Measurements from ENCODE around the gene KCTD5. TPM values are rescaled to one million over a fixed set of nuclear protein-coding genes. Genes with fewer than 3 reads are reported as not detected.

KCTD5 gene
- total and polyA plus RNA-seq, 2 of the 8 experiments (the other 6 are each of a cell fraction or from before 2014, with no cell fraction given), result 26.6 to 31.8 TPM

- Histone ChIP-seq H3K23me2 (ENCODE audit: low read depth, low read length) (peaks cover 8% of the 10 kb centered on the region; the same call in 1 of the 2 replicates), H3K9ac (replicated peaks in 1 of 4; ENCODE audit: extremely low read depth in 1 of 4, low read depth in 3 of 4, low read length in 3 of 4) (peak overlapping the region in 2 of 4 experiments; percentile 12 to 38; a peak in 1 of 7 replicates), H2BK12ac (ENCODE audit: low read depth, low read length) (no peak overlapping the region), H4K91ac (replicated peaks; ENCODE audit: insufficient read length, low read length) (no peak overlapping the region), H3K4me1 (replicated peaks in 1 of 4; ENCODE audit: control insufficient read depth in 3 of 4, insufficient read depth in 4 of 4, low read length in 3 of 4) (peaks cover 2 to 8% (median 5%) of the 10 kb centered on the region in 4 experiments; a peak in 6 of 7 replicates), H2AFZ (ENCODE audit: low read length) (no peak overlapping the region), H2AK5ac (ENCODE audit: low read depth, low read length) (no peak overlapping the region), H3K4ac (replicated peaks; ENCODE audit: insufficient read length, low read depth, low read length) (no peak overlapping the region), H3K23ac (ENCODE audit: insufficient read length) (no peak overlapping the region), H3K79me1 (ENCODE audit: low read depth, low read length) (peaks cover 5% of the 10 kb centered on the region; the same call in 1 of the 2 replicates), H3K36me3 (ENCODE audit: control insufficient read depth in 2 of 4, insufficient read depth in 4 of 4, low read length in 3 of 4) (peaks cover 21 to 45% (median 37%) of the 10 kb centered on the region in 4 experiments), H3K79me2 (ENCODE audit: control insufficient read depth in 1 of 2, insufficient read depth in 2 of 2, low read length in 2 of 2) (peaks cover 52 to 79% of the 10 kb centered on the region in 2 experiments), H4K8ac (ENCODE audit: extremely low read depth, insufficient read depth, low read length) (no peak overlapping the region), H3K14ac (ENCODE audit: insufficient read length) (no peak overlapping the region), H3K27ac (ENCODE audit: low read depth, low read length) (no peak overlapping the region), H3K18ac (ENCODE audit: extremely low read depth, low read length) (no peak overlapping the region), H2BK20ac (ENCODE audit: low read length) (no peak overlapping the region), H4K20me1 (replicated peaks in 1 of 2; ENCODE audit: control insufficient read depth in 1 of 2, insufficient read depth in 2 of 2, low read length in 2 of 2) (peaks cover 21 to 25% of the 10 kb centered on the region in 2 experiments), H4K5ac (ENCODE audit: insufficient read length, low read depth, low read length) (no peak overlapping the region), H3K56ac (replicated peaks; ENCODE audit: insufficient read length, low read depth, low read length) (no peak overlapping the region), H3K4me3 (ENCODE audit: extremely low read depth in 1 of 4, insufficient read depth in 2 of 4, low read depth in 3 of 4, low read length in 4 of 4) (peak overlapping the region in 3 of 4 experiments; percentile 14 to 89 (median 88); a peak in 5 of 8 replicates), H3K9me3 (ENCODE audit: insufficient read depth in 2 of 2, low read depth in 1 of 2, low read length in 1 of 2) (peaks cover 0 to 2% of the 10 kb centered on the region in 2 experiments; a peak in 1 of 4 replicates), H3K27me3 (replicated peaks in 1 of 4; ENCODE audit: control insufficient read depth in 3 of 4, extremely low read depth in 1 of 4, insufficient read depth in 3 of 4, low read length in 3 of 4) (no peaks in the 10 kb centered on the region), H2BK120ac (replicated peaks; ENCODE audit: low read depth, low read length) (no peak overlapping the region), H2BK5ac (ENCODE audit: low read depth, low read length) (no peak overlapping the region), H3K4me2 (ENCODE audit: insufficient read depth in 1 of 2, low read depth in 2 of 2, low read length in 2 of 2) (peak overlapping the region; percentile 77 to 82), H2BK15ac (ENCODE audit: low read length) (no peak overlapping the region)
- ChIA-PET CTCF (ENCODE audit: partially characterized antibody) (no interaction called here), POLR2A (ENCODE audit: partially characterized antibody) (interaction anchor here (1.1 to 8.3 kb wide), 5 partner anchors 8 to 20 kb away, joined by 3 to 180 read pairs (median 96); partner anchors contain the start of gene ELOB)
- DNase-seq (ENCODE audit: low read depth in 1 of 2, low spot score in 2 of 2) (no peak), FAIRE-seq (no peak)
- TF ChIP-seq POLR2AphosphoS5 (IDR thresholded peaks at IDR 0.05; ENCODE audit: low read depth, low read length) (0 out of 2 replicates have a peak, but pooled peaks have one; percentile 19), TAF7 (optimal IDR thresholded peaks at IDR 0.05; ENCODE audit: borderline replicate concordance, low read depth, low read length) (no peak)
- 67 to 100% methylated on average over 1 to 3 of the region's 3 CpGs for WGBS, 2 experiments (ENCODE audit: extremely low coverage in 1 of 2, insufficient coverage in 1 of 2, insufficient read length in 1 of 2, insufficient replicate concordance in 2 of 2, low coverage in 1 of 2, low lambda C conversion rate in 2 of 2, missing lambda C conversion rate in 1 of 2)
Measured at GRCh38 chr16:2755158-2755557, 72.8 kb downstream of the KCTD5 start.
